Osteocyte (in vitro differentiated cells): ENCODE data around the gene C6orf58. TPM values are rescaled to one million over a fixed set of nuclear protein-coding genes. Genes with fewer than 3 reads are reported as not detected.
A peak's percentile ranks its signal among the peaks of the same experiment; 100 is the strongest.

Experiments
- DNase-seq: peaks from one replicate; pipeline ENCODE4 v3.0.0; 2021; ENCODE audit warnings: mixed read lengths; ENCODE audit not compliant: unreplicated experiment; ENCODE audit errors: extremely low spot score
- H3K27ac Mint-ChIP-seq: one replicate; pipeline ENCODE4 v1.8.0; 2021; ENCODE audit warnings: mild to moderate bottlenecking, mixed read lengths; ENCODE audit not compliant: unreplicated experiment
- H3K27me3 Mint-ChIP-seq: one replicate; pipeline ENCODE4 v1.8.0; 2021; ENCODE audit warnings: mixed read lengths; ENCODE audit not compliant: unreplicated experiment
- H3K36me3 Mint-ChIP-seq: one replicate; pipeline ENCODE4 v1.8.0; 2021; ENCODE audit warnings: mixed read lengths; ENCODE audit not compliant: unreplicated experiment
- H3K4me1 Mint-ChIP-seq: one replicate; pipeline ENCODE4 v1.8.0; 2021; ENCODE audit warnings: mixed read lengths; ENCODE audit not compliant: unreplicated experiment
- H3K4me3 Mint-ChIP-seq: one replicate; pipeline ENCODE4 v1.8.0; 2021; ENCODE audit warnings: mild to moderate bottlenecking, moderate library complexity, mixed read lengths; ENCODE audit not compliant: unreplicated experiment
- H3K9me3 Mint-ChIP-seq: one replicate; pipeline ENCODE4 v1.8.0; 2021; ENCODE audit warnings: mixed read lengths; ENCODE audit not compliant: unreplicated experiment
- CTCF ChIP-seq: fragments of 200-600 bp; sonication (generic); IDR thresholded peaks from 2 replicates; pipeline ENCODE4 v1.5.0; 2021; ENCODE audit warnings: antibody characterized with exemption, mild to moderate bottlenecking, moderate library complexity
- total RNA-seq: library from RNA; stranded (reverse); gene quantifications from 2 replicates; pipeline ENCODE4 v1.2.1, GENCODE V29; 2021

The C6orf58 gene
- total RNA-seq, 1 donor from 2014 or later = not detected

GRCh38 chr6:127606131-127606562 lies 29.2 kb downstream of the C6orf58 start:
- TF ChIP-seq CTCF = peak; percentile 47
- Mint-ChIP-seq H3K36me3 (no peaks in the 10 kb centered on the region), H3K4me1 (no peaks in the 10 kb centered on the region), H3K9me3 (no peaks in the 10 kb centered on the region), H3K27me3 (peaks cover 27% of the 10 kb centered on the region), H3K4me3 (no peak overlapping the region), H3K27ac (no peak overlapping the region)
- DNase-seq = no peak

GRCh38 chr6:127608554-127609270 lies 31.7 kb downstream of the C6orf58 start:
- no peaks in the 10 kb centered on the region for H3K36me3 Mint-ChIP-seq
- no peak for DNase-seq
- no peaks in the 10 kb centered on the region for H3K4me1 Mint-ChIP-seq
- TF ChIP-seq CTCF = no peak
- H3K4me3 Mint-ChIP-seq = no peak overlapping the region
- H3K27ac Mint-ChIP-seq = no peak overlapping the region
- no peaks in the 10 kb centered on the region for H3K9me3 Mint-ChIP-seq
- H3K27me3 Mint-ChIP-seq = peaks cover 22% of the 10 kb centered on the region

GRCh38 chr6:127618729-127619128 lies 41.8 kb downstream of the C6orf58 start:
- peaks cover 25% of the 10 kb centered on the region for H3K27me3 Mint-ChIP-seq
- DNase-seq = no peak
- peaks cover 4% of the 10 kb centered on the region for H3K9me3 Mint-ChIP-seq
- H3K4me3 Mint-ChIP-seq = no peak overlapping the region
- H3K27ac Mint-ChIP-seq = no peak overlapping the region
- no peaks in the 10 kb centered on the region for H3K36me3 Mint-ChIP-seq
- H3K4me1 Mint-ChIP-seq = no peaks in the 10 kb centered on the region
- TF ChIP-seq CTCF = no peak

GRCh38 chr6:127630800-127631199 lies 53.8 kb downstream of the C6orf58 start:
- no peak overlapping the region for H3K4me3 Mint-ChIP-seq
- no peak overlapping the region for H3K27ac Mint-ChIP-seq
- H3K9me3 Mint-ChIP-seq = no peaks in the 10 kb centered on the region
- peaks cover 23% of the 10 kb centered on the region for H3K27me3 Mint-ChIP-seq
- no peak for TF ChIP-seq CTCF
- no peaks in the 10 kb centered on the region for H3K36me3 Mint-ChIP-seq
- no peaks in the 10 kb centered on the region for H3K4me1 Mint-ChIP-seq
- DNase-seq = no peak

- no peak for TF ChIP-seq CTCF
- Mint-ChIP-seq H3K4me3 (no peak overlapping the region), H3K27me3 (peaks cover 18% of the 10 kb centered on the region), H3K36me3 (no peaks in the 10 kb centered on the region), H3K27ac (no peak overlapping the region), H3K9me3 (no peaks in the 10 kb centered on the region), H3K4me1 (no peaks in the 10 kb centered on the region)
- no peak for DNase-seq
Observed at GRCh38 chr6:127634178-127634577, 57.2 kb downstream of the C6orf58 start.
